ENCODE results near the gene AASS.

AASS gene

DNA sequence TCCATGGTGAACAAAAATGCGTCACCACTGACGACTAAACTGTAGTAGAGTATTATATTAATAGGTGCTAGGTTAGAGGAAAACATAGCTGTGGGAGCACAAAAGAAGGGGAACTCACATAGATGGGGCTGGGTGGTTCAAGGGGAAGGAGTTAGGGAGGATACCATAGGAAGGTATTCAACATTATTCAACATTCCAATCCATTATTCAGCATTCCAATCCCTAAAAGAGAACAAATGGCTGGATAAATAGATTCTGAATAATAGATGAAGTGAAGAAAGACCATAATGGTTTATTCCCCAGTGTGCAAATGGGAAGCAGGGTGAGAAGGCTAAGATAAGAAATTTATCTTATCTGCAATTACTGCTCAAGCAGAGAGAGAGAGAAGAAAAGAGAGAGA is 61.4 kb downstream of the AASS start:
- no peak for DNase-seq (ENCODE audit: insufficient read length, low spot score)
- TF ChIP-seq POLR2A (IDR thresholded peaks at IDR 0.05; ENCODE audit: low read depth, low read length): no peak
- FAIRE-seq: no peak

DNA sequence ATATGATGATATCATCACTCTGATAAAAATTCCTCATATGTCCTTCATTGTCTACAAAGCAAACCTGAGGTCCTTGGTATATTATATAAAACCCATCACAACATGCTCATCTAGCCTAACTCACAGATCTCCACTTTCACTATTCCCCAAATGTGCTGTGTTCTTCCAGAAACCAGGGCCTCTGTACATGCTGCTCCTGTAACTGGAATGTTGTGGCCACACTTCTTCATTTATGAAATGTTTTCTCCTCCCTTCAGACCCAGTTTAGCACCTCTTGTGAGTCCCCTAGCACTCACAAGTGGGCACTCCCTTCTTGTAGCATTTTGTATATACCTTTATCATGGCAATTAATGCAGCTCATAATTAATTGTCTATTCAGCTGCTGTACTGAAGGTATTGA is 61.9 kb downstream of the AASS start:
- DNase-seq (ENCODE audit: insufficient read length, low spot score) (no peak), FAIRE-seq (no peak)
- no peak for TF ChIP-seq POLR2A (IDR thresholded peaks at IDR 0.05; ENCODE audit: low read depth, low read length)

DNA sequence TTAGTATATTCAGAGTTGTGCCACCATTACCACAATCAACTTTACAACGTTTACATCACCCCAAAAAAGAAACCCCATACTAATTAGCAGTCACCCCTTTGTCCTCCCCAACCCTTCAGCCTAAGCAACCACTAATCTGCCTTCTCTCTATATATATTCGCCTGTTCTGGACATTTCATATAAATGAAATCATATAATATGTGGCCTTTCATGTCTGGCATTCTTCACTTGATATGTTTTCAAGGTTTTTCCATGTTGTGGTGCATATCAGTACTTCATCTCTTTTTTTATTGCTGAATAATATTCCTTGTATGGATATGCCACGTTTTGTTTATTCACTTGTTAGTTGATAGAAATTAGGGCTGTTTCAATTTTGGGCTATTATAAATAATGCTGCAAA is 70.4 kb downstream of the AASS start:
- DNase-seq (ENCODE audit: insufficient read length, low spot score) (no peak), FAIRE-seq (no peak)
- TF ChIP-seq POLR2A (IDR thresholded peaks at IDR 0.05; ENCODE audit: low read depth, low read length): no peak

DNA sequence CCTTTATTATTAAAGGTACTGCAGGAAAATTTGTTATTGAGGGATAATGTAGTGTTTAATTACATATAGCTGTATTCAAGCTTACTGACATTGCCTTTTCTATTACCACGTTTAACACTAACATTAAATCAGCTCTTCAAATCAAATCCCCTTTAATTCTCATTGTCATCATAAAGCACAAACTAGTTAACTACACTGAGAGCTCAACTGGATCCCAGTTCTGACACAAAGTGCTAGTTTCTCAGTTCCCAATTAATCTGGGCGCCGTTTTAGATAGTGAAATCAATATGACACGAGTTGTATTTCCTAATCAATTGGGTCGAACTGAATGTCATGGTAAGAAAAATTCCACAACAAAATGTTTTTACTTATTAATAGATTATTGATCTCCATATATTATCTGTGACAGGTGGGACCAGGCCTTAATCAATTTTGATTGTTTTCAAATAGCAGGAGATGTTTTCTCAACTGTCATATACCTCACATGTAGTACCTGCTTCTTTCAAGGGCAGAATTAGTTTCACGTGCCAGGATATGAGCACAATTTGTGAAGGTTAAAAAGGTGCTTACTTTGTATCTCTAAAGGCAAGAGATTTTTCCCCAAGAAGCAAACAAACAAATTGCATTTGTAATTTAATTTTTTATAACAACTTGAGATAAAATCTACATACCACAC is 71.0 kb downstream of the AASS start:
- FAIRE-seq (no peak), DNase-seq (ENCODE audit: insufficient read length, low spot score) (no peak)
- TF ChIP-seq POLR2A (IDR thresholded peaks at IDR 0.05; ENCODE audit: low read depth, low read length): no peak

DNA sequence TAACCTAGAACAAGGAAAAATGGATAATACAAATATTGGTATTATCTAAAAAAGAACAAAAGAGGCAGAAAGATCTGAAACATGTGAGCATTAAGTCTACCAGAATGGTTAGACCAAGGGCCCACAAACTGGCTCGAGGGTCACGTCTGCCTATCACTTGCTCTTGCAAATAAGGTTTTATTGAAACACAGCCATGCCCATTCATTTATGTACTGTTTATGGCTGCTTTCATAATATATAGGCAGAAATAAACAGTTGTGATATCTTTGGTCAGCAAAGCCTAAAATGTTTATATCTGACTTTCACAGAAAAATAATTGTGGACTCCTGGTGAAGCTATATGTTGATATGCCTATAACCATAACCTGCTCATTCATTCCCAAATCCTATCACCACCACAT is 71.8 kb downstream of the AASS start:
- FAIRE-seq: no peak
- TF ChIP-seq POLR2A (IDR thresholded peaks at IDR 0.05; ENCODE audit: low read depth, low read length): no peak
- DNase-seq (ENCODE audit: insufficient read length, low spot score): no peak

DNA sequence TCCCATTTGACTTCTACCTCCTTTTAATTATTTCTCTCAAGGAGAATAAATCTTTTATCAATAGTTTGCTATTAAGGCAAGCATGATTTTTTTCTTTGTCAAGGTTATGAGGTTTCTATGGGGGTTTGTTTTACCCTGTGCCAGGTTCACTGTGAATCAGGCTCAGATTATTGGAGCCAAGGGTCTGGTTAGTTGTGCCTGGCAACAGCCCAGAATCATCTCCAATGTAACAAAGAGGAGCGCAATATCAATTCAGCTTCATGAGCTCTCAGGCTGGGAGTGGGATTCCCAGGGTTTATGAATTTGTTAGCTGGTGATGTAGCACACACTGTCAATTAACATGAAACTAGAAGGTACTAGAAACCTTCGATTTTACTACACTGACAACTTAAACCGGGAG is 73.2 kb downstream of the AASS start:
- no peak for DNase-seq (ENCODE audit: insufficient read length, low spot score)
- no peak for TF ChIP-seq POLR2A (IDR thresholded peaks at IDR 0.05; ENCODE audit: low read depth, low read length)
- FAIRE-seq: no peak

DNA sequence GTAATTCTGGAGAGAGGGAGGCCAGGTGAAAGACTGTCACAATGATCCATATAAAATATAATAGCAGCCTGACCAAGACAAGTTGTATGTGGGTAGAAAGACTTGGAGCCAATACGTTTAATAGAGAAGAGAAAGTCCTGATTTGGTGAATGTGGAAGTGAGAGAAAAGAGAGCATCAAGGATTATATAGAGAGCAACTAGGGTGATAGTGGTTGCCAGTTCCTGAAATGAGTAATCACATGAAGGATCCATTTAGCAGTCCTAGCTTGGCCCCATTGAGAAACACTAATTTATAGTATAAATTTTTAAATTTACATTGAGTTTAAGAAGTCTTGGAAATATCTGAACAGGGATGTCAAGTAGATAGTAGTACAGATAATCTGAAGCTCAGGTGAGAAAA is 74.0 kb downstream of the AASS start:
- FAIRE-seq: no peak
- no peak for DNase-seq (ENCODE audit: insufficient read length, low spot score)
- no peak for TF ChIP-seq POLR2A (IDR thresholded peaks at IDR 0.05; ENCODE audit: low read depth, low read length)

DNA sequence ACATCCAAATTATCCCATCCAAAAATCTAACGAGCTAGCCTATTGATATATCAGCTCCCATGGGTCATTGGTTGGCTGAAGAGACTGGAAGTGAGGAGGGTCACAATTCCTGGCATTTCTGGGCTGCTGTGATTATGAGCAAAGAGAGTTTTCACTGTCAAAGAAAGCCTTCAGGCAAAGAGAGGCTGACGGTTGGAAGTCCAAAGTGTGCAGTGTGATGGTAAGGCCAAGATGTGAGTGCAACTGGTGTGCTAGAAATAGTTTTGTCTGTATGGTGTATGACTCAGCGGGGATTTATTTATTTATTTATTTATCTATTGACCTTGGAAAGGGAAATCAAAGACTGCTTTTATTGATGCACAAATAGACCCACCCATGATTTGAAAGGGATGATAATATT is 75.0 kb downstream of the AASS start:
- TF ChIP-seq POLR2A (IDR thresholded peaks at IDR 0.05; ENCODE audit: low read depth, low read length): no peak
- DNase-seq (ENCODE audit: insufficient read length, low spot score) (no peak), FAIRE-seq (no peak)

DNA sequence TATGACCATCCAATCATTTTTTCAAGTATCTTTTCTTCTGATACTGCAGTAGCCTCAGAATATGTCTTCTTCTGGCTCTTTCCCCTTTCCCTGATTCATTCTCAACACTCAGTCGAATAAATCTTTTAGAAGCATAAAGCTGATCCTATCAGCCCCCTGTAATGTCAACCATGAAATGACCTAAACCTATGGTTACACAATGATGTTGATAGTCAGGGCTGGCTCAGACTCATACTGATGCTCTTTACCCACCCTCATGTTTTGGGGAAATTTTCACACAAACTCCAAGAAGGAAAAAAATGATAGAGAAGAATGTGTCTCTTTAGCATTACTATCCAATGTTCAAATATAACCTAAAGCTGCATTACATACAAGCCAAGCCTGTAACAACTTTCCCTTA is 76.0 kb downstream of the AASS start:
- DNase-seq (ENCODE audit: insufficient read length, low spot score): no peak
- TF ChIP-seq POLR2A (IDR thresholded peaks at IDR 0.05; ENCODE audit: low read depth, low read length): no peak
- FAIRE-seq: no peak

DNA sequence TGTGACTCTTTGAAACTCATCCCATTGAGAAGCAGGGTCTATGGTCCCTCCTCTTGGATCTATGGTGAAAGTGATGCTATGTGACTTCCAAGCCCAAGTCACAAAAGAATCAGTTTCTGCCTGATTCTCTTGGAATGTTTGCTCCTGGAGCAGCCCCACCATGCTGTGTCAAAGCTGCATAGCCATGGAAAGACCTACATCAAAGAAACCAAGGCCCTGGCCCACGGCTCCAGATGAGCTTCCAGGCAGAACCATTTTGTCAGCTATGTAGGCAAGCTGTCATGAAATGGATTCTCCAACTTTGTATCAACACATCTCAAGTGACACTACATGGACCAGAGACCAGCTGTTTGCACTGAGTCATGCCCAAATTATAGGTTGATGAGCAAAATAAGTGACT is 77.0 kb downstream of the AASS start:
- FAIRE-seq (no peak), DNase-seq (ENCODE audit: insufficient read length, low spot score) (no peak)
- no peak for TF ChIP-seq POLR2A (IDR thresholded peaks at IDR 0.05; ENCODE audit: low read depth, low read length)

DNA sequence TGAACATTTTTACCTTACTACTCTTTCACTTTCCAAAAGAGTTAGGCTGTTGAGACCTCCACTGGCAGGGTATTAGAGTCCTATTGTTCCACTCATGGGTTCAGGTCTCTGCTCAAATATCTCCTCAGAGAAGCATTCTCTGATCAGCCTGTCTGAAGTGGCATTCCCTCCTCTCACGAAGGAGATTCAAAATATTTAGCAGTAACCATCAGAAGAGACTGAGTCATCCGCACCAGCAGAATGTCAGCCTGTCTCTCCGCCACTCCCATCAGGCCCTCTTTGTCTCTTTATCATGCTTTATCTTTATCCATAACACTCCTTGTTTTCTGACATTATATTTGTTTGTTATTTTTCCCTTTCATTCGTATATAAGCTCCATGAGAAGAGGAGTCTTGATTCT is 79.1 kb downstream of the AASS start:
- DNase-seq (ENCODE audit: insufficient read length, low spot score) (no peak), FAIRE-seq (no peak)
- TF ChIP-seq POLR2A (IDR thresholded peaks at IDR 0.05; ENCODE audit: low read depth, low read length): no peak

DNA sequence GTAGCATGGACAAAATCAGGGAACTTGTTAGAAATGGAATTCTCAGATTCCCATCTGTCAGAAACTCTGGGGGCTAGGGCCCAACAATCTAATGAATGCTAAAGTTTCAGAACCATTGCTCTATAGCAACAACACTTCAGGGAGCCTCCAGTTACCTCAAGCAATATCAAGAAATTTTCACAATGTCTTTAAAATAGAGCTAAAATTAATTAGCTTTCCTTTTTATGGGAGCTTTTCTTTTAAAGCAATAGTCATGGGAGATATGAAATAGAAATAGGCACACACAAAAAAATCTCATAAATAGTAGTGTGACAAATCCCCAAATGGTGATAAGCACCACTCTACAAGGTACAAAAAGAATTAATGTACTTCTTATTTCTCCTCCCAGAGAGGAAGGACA is 80.9 kb downstream of the AASS start:
- DNase-seq (ENCODE audit: insufficient read length, low spot score) (no peak), FAIRE-seq (no peak)
- TF ChIP-seq POLR2A (IDR thresholded peaks at IDR 0.05; ENCODE audit: low read depth, low read length): no peak

DNA sequence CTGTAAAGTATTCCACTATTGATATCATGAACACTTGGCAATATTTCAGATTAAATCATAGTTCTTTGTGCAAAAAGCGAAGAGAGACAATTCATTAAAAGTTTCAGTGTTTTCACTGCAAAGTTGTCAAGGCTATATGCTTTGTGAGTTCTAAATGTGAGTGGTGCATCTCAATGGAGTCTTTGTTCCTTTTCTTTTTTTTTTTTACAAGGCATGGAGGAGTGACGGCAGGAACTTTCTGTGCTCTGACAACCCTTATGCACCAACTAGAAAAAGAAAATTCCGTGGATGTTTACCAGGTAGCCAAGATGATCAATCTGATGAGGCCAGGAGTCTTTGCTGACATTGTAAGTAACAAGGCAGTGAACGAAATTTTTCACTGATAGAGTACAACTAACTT is 84.5 kb downstream of the AASS start:
- no peak for DNase-seq (ENCODE audit: insufficient read length, low spot score)
- TF ChIP-seq POLR2A (IDR thresholded peaks at IDR 0.05; ENCODE audit: low read depth, low read length): no peak
- no peak for FAIRE-seq

DNA sequence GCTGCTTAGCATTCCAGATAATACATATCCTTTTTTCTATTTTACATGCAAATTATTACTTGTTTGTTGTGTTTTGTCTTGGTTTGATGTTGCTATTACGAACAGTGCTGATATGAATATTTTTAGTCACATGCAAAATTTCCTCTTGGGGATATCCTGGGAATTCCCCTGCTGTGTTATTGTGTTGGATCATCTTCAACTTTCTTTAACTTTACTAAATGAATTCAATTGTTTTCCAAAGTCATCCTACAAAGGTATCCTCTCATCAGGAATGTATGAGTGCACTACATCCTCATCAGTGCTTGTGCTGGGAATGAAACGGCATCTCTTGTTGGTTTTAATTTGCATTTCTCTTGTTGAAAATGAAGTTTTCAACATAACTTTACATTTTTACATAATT is 87.1 kb downstream of the AASS start:
- TF ChIP-seq POLR2A (IDR thresholded peaks at IDR 0.05; ENCODE audit: low read depth, low read length): no peak
- FAIRE-seq: no peak
- no peak for DNase-seq (ENCODE audit: insufficient read length, low spot score)

DNA sequence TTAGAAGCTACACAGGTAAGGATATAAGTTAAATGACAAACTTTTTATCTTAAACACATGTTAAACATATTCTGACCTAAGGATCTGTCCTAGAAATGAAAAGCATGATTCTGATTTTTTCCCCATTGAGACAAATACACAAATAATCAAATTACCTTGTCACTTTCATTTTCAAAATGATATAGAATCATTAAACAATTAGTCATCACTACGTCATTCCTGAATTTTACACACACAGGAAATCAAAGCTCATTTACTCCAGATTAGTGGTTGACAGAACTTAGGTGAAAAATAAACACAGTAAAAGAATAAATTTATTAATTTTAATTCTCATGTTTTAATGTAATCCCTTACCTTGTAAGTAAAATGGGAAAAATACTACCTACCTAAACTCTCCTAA is 89.0 kb downstream of the AASS start:
- DNase-seq (ENCODE audit: insufficient read length, low spot score) (no peak), FAIRE-seq (peak; percentile 23)
- TF ChIP-seq POLR2A (IDR thresholded peaks at IDR 0.05; ENCODE audit: low read depth, low read length): no peak

DNA sequence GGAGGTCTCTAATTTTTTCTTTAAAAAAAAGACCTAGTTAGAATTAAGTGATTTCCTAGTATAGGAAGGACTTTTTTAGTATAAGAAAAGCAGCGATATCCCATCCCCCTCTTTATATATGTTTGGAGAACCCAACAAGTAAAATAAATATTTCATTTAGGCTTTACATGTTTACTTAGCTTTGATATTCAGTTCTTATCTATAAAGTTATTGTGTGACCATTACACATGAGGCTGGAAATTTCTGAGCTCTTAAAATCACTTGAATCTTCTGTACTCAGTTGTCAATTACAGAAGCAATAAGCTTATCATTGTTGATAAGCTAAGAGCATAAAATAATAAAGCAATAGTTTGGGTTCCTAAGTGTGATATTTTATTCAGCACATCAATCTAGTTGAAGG is 89.7 kb downstream of the AASS start:
- TF ChIP-seq POLR2A (IDR thresholded peaks at IDR 0.05; ENCODE audit: low read depth, low read length): no peak
- no peak for FAIRE-seq
- no peak for DNase-seq (ENCODE audit: insufficient read length, low spot score)

Measured in H54 (cell line).